8988T (cell line): ENCODE data around the gene SRGN.

Experiments
- DNase-seq: peaks from one replicate; pipeline ENCODE4 v3.0.0; 2011

SRGN gene

DNA sequence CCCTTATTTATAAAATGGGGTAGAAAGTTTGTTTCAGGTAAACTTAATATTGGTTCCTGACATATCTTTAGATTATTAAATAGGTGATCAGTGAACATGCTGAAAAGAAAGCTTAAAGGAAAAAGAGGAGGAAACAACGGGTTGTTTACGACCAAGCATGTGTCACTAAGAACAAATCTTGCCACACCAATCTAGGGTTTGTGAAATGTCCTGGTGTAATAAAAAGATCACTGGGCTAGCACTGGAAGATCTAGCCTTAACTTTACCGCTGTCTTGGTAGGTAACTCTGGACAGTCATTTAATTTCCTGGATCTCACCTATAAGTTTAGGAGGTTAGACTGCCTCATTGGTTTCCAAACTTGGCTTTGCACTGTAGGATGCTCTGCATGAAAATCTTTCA lies 55.1 kb downstream of the SRGN start:
- DNase-seq, result no peak

GRCh38 chr10:69145329-69145728 lies 57.4 kb downstream of the SRGN start:
- DNase-seq, result no peak

DNA sequence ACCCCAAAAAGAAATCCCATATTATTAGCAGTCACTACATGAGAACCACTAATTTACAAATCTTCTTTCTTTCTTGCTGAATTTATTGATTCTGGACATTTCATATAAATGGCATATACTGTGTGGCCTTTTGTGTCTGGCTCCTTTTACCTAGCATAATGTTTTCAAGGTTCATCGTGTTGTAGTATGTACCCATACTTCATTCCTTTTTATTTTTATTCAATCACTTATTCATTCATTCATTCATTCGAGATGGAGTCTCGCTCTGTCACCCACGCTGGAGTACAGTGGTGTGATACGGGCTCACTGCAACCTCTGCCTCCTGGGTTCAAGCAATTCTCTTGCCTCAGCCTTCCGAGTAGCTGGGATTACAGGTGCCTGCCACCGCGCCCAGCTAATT lies 58.0 kb downstream of the SRGN start:
- DNase-seq, result no peak

DNA sequence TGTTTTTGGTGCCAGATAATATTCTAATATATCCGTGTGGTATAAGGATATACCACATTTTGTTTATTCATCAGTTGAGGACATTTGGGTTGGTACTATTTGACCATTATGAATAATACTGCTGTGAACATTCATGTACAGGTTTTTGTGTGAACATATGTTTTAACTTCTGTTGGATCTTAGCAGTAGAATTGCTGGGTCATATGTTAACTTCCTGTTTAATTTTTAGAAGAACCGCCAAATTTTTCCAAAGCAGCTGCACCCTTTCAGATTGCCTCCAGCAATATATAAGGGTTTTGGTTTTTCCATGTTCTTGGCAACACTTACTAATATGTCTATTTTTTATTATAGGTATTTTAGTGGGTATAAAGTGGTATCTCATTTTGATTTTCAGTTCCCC lies 58.9 kb downstream of the SRGN start:
- DNase-seq, result no peak

DNA sequence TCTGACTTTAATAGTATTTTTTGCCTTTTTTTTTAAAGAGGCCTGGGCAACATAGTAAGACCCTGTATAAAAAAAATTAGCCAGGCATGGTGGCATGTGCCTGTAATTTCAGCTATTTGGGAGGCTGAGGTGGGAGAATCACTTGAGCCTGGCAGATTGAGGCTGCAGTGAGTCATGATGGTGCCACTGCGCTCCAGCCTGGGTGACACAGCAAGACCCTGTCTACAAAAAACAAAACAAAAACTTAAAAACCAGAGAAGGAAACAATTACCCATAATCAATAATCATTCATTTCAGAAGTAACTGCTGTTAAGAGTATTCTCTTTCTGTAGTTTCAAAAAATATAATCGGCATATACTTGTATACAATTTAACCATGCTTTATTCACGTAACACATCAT lies 64.1 kb downstream of the SRGN start:
- DNase-seq, result no peak

- no peak for DNase-seq
Observed at GRCh38 chr10:69153227-69153626, 65.3 kb downstream of the SRGN start.
